ENCODE data around the gene FADS1.

The FADS1 gene

GRCh38 chr11:61828629-61829407, 12.0 kb upstream of the FADS1 start:
- FAIRE-seq, result peak; percentile 47
- no peak for DNase-seq (ENCODE audit: extremely low spot score, insufficient read length, low read depth)

- no peak for DNase-seq (ENCODE audit: extremely low spot score, insufficient read length, low read depth)
- FAIRE-seq, result no peak
Measured at GRCh38 chr11:61828379-61828628, 11.5 kb upstream of the FADS1 start.

- FAIRE-seq (peak; percentile 96), DNase-seq (ENCODE audit: extremely low spot score, insufficient read length, low read depth) (no peak)
Measured at GRCh38 chr11:61827571-61828378, 11.0 kb upstream of the FADS1 start, which contains the start of gene FADS2. Gene FADS2, plus strand, starts transcription at chr11:61828300. Its CDS starts 91 bp downstream, at chr11:61828391.

GRCh38 chr11:61826930-61827570, 10.2 kb upstream of the FADS1 start:
- peak; percentile 71 for FAIRE-seq
- DNase-seq (ENCODE audit: extremely low spot score, insufficient read length, low read depth), result no peak

- DNase-seq (ENCODE audit: extremely low spot score, insufficient read length, low read depth) (no peak), FAIRE-seq (no peak)
Measured at GRCh38 chr11:61820174-61820573, 3.4 kb upstream of the FADS1 start.

- FAIRE-seq (no peak), DNase-seq (ENCODE audit: extremely low spot score, insufficient read length, low read depth) (no peak)
Measured at GRCh38 chr11:61817471-61818202, 834 bp upstream of the FADS1 start.

GRCh38 chr11:61815790-61816735, 740 bp downstream of the FADS1 start:
- DNase-seq (ENCODE audit: extremely low spot score, insufficient read length, low read depth) (no peak), FAIRE-seq (no peak)

GRCh38 chr11:61814958-61815789, 1.6 kb downstream of the FADS1 start:
- DNase-seq (ENCODE audit: extremely low spot score, insufficient read length, low read depth) (no peak), FAIRE-seq (peak; percentile 77)

GRCh38 chr11:61814247-61814957, 2.4 kb downstream of the FADS1 start:
- DNase-seq (ENCODE audit: extremely low spot score, insufficient read length, low read depth), result no peak
- no peak for FAIRE-seq

- no peak for DNase-seq (ENCODE audit: extremely low spot score, insufficient read length, low read depth)
- no peak for FAIRE-seq
Measured at GRCh38 chr11:61812736-61813411, 3.9 kb downstream of the FADS1 start.

- DNase-seq (ENCODE audit: extremely low spot score, insufficient read length, low read depth) (no peak), FAIRE-seq (no peak)
Measured at GRCh38 chr11:61811831-61812230, 5.0 kb downstream of the FADS1 start.

- DNase-seq (ENCODE audit: extremely low spot score, insufficient read length, low read depth) (no peak), FAIRE-seq (no peak)
Measured at GRCh38 chr11:61810671-61811175, 6.1 kb downstream of the FADS1 start.

GRCh38 chr11:61806785-61807184, 10.0 kb downstream of the FADS1 start:
- DNase-seq (ENCODE audit: extremely low spot score, insufficient read length, low read depth), result no peak
- no peak for FAIRE-seq

GRCh38 chr11:61805146-61805545, 11.7 kb downstream of the FADS1 start:
- FAIRE-seq (no peak), DNase-seq (ENCODE audit: extremely low spot score, insufficient read length, low read depth) (no peak)

GRCh38 chr11:61803889-61804647, 12.7 kb downstream of the FADS1 start:
- FAIRE-seq, result no peak

GRCh38 chr11:61802605-61803004, 14.2 kb downstream of the FADS1 start:
- DNase-seq (ENCODE audit: extremely low spot score, insufficient read length, low read depth), result no peak
- no peak for FAIRE-seq

More at GRCh38 chr11:61803889-61804647, 12.7 kb downstream of the FADS1 start:
- no peak for DNase-seq (ENCODE audit: extremely low spot score, insufficient read length, low read depth)

Data from GM18507 (cell line).